Endothelial cell of umbilical vein (primary cell): ENCODE measurements around the gene MRPL34.

Source experiments
- EZH2 ChIP-seq: IDR thresholded peaks from 2 replicates; pipeline ENCODE4 v1.6.1; 2012; ENCODE audit warnings: borderline replicate concordance, low read depth, mild to moderate bottlenecking, moderate library complexity, low read length, inconsistent platforms; ENCODE audit not compliant: severe bottlenecking
- FOS ChIP-seq: IDR thresholded peaks from 2 replicates; pipeline ENCODE4 v1.6.1; 2011; ENCODE audit warnings: mild to moderate bottlenecking, low read length, moderate library complexity, borderline replicate concordance; ENCODE audit not compliant: insufficient read depth
- MYC ChIP-seq: IDR thresholded peaks from one replicate; pipeline ENCODE4 v1.6.1; 2011; ENCODE audit warnings: mild to moderate bottlenecking, low read depth, low read length
- POLR2A ChIP-seq: IDR thresholded peaks from 2 replicates; pipeline ENCODE4 v1.6.1; 2012; ENCODE audit warnings: low read depth, mild to moderate bottlenecking, control low read depth, low read length
- TF ChIP-seq, protein P1 (sequence below), 2 donors: IDR thresholded peaks; 1 replicate in 1 of 2; 2 replicates in 1 of 2; pipeline ENCODE4 v1.5.1; 2011; ENCODE audit warnings: low read length in 2 of 2, mild to moderate bottlenecking in 2 of 2, moderate library complexity in 2 of 2, control low read depth in 1 of 2, inconsistent platforms in 1 of 2, low read depth in 1 of 2; ENCODE audit not compliant: insufficient read depth in 1 of 2; ENCODE audit errors: extremely low read depth in 1 of 2
- TF ChIP-seq, protein P2 (sequence below): IDR thresholded peaks from 2 replicates; pipeline ENCODE4 v1.6.1; 2011; ENCODE audit not compliant: insufficient read depth, insufficient read length

DNA sequence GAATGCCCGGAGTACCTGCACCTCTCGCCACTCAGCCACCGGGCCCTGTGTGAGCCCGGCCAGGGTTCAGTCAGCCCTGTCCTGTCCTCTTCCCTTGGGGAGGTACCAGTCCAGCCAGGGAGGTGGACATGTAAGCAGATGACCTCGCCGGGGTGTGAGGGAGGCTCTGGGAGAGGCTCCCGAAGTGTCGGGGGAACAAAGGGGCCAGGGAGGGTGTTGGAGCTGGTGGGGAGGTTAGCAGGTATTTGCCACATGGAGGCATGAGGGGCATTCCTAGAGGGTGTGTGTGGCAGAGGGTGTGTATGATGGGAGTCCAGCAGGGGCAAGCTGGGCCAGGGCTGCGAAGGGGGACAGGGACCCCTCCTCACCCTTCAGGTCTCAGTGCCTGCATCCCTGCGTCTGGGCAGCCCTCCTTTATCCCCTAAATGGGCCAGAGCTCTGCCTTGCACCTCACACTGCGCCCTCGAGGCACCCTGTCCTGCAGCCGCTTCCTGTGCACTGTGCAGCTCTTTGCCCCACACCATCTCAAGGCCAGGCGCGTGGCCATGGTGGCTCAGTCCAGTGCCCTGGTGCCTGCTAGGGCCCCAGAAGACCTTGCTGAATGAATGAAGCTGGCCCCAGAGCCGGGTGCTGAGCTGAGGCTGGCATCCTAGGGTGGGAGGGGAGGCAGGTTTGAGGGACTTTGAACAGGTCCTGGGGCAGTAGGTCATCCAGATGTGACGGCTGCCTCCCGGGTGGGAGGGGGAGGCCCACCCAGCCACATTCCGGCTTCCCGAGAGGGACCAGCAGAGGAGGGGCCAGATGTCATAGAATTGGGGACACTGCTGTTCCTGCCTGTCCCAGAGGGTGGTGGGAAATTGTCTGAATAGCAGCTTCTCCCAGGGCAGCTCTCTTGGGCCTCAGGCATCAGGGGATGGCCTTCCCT lies 6.8 kb downstream of the MRPL34 start:
- TF ChIP-seq POLR2A (no peak), FOS (no peak), EZH2 (no peak), MYC (no peak)
- TF ChIP-seq, protein P1, sequence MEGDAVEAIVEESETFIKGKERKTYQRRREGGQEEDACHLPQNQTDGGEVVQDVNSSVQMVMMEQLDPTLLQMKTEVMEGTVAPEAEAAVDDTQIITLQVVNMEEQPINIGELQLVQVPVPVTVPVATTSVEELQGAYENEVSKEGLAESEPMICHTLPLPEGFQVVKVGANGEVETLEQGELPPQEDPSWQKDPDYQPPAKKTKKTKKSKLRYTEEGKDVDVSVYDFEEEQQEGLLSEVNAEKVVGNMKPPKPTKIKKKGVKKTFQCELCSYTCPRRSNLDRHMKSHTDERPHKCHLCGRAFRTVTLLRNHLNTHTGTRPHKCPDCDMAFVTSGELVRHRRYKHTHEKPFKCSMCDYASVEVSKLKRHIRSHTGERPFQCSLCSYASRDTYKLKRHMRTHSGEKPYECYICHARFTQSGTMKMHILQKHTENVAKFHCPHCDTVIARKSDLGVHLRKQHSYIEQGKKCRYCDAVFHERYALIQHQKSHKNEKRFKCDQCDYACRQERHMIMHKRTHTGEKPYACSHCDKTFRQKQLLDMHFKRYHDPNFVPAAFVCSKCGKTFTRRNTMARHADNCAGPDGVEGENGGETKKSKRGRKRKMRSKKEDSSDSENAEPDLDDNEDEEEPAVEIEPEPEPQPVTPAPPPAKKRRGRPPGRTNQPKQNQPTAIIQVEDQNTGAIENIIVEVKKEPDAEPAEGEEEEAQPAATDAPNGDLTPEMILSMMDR (IDR thresholded peaks at IDR 0.05; ENCODE audit: extremely low read depth in 1 of 2, insufficient read depth in 1 of 2, low read depth in 1 of 2, low read length in 2 of 2) = no peak
- TF ChIP-seq, protein P2, sequence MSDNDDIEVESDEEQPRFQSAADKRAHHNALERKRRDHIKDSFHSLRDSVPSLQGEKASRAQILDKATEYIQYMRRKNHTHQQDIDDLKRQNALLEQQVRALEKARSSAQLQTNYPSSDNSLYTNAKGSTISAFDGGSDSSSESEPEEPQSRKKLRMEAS = no peak
